Epithelial cell of proximal tubule (primary cell): Measurements from ENCODE around the gene NEK4. TPM values are rescaled to one million over a fixed set of nuclear protein-coding genes. Genes with fewer than 3 reads are reported as not detected.

ENCODE experiments used
- DNase-seq: peaks from one replicate; pipeline ENCODE4 v3.0.0-alpha.2; 2011; ENCODE audit warnings: low read depth
- H3K4me3 ChIP-seq: 2 replicates; pipeline ENCODE4 v1.5.1; 2011; ENCODE audit warnings: low read depth, mild to moderate bottlenecking, low read length
- CTCF ChIP-seq: conservative IDR thresholded peaks from 2 replicates; pipeline ENCODE4 v1.5.1; 2012; ENCODE audit warnings: low read depth, mild to moderate bottlenecking, low read length
- total RNA-seq: library from RNA; depleted of rRNA; stranded (reverse); fragments of >200 nt; gene quantifications from 2 replicates; pipeline ENCODE4 v1.2.3, GENCODE V29; 2015

Gene NEK4
- total RNA-seq, 1 donor from 2014 or later, result 13.3 TPM

DNA sequence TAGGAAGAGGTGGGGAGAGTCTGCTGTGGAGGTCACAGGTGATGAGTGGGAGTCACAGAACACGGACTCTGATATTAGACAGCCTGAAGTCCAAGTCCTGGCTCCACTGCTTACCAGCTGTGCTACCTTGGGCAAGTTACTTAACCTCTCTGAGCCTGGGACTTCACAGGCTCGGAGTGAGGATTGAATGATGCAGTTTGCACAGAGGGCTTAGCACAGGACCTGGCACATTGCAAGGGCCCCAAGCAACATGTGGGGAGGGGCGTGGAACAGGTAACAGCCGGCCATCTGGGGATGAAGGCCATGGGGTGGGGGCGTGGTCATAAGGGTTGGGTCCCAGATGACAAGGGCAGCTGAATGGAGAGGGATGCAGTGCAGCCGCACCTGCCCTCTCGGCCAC lies 19.6 kb upstream of the NEK4 start:
- no peak overlapping the region for H3K4me3 ChIP-seq
- no peak for DNase-seq
- TF ChIP-seq CTCF, result no peak

- no peak for TF ChIP-seq CTCF
- no peak for DNase-seq
These were observed 19.0 kb upstream of the NEK4 start for GRCh38 chr3:52789746-52790040.

DNA sequence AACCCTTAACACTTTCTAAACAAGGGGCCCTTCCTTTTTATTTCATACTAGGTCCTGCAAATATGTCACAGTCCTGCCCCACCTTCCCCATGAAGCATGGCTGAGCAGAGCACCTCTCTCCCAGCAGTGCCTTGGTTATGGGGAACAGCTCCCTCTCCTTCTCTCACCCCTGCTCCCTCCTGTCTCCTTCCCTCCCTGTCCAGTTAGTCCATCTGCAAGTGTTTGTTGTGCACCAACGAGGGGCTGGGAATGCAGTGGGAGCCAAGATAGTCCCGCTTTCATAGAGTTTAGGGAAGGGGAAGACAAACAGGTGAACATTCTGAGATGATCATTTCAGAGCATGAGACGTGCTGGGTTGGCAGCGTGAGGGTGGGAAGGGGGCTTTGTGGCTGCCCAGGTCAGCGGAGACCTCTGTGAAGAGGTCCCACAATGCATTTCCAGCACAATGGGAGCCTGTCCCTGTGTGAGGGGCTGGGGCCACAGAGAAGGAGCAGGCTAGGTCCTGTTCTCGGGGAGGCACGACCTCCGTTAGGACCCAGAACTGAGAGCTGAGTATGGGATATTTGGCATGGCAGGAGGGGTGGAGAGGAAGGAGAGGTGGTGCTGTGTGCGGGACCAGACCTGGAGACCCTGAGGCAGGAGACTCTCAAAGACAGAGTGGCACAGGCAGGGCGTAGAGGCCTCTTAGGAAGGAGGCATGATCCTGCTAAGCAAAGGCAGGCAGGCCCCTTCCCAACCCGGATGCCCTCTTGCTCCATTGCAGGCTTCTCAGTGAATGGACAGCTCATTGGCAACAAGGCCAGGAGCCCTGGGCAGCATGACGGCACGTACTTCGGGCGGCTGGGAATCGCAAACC lies 18.4 kb upstream of the NEK4 start:
- no peak for DNase-seq
- no peak overlapping the region for H3K4me3 ChIP-seq
- no peak for TF ChIP-seq CTCF

More at GRCh38 chr3:52789746-52790040, 19.0 kb upstream of the NEK4 start:
- H3K4me3 ChIP-seq, result no peak overlapping the region

DNA sequence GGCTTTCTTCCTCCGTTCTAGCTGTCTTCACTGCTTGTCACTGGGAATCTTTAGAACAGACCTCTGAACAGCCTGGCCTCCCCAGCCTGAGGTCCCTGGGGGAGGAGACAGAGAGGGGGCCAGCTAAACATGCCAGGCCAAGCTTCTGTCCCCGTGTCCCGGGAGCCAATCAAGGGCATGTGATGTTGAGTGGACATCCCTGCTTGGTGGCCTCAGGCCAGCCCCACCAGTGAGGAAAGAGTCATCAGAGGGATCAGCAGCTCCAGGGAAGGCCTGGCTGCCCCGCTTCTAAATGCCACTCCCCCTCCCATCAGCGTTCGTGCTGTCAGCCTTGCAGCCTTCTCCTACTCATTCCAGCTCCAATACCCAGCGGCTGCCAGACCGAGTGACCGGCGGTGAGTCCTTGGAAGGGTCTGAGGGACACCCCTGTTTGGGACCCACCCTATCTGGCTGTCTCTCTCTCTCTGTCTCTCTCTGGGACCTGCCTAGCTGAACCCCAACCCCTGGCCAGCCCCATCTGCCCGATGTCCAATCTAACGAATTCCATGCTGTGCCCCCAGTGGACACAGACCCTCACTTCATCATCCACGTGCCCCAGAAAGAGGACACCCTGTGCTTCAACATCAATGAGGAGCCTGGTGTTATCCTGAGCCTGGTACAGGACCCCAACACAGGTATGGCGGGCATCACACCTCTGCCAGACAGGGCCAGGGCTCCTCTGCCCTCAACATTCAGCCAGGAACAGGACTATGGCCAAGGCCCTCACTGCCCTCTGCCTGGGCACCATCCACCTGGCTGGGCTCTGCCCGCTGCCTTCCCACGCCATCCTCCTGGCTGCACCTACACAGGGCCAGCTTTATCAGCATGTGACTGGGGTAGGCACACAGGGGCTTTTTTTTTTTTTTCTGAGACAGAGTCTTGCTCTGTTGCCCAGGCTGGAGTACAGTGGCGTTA lies 17.2 kb upstream of the NEK4 start:
- no peak for DNase-seq
- no peak for TF ChIP-seq CTCF
- H3K4me3 ChIP-seq, result no peak overlapping the region

DNA sequence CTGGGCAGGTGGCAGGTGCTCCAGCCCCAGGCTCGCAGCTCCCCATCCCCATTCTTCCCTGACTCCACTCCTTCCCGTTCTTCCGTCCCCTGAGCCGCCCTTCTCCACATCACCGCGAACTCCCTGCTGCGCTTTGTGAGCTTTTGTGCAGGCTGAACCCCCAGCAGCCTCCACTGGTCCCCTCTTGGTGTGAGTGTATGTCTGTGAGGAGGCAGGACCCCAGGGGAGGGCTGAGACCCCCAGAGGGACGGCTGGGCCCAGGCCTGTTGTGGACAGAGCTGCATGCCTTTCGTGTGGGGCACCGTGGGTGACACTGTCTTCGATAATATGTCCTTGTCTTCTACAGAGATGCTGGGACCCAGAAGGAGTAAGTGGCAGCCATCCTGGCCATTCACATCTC lies 16.5 kb upstream of the NEK4 start:
- TF ChIP-seq CTCF, result no peak
- no peak overlapping the region for H3K4me3 ChIP-seq
- DNase-seq, result no peak

DNA sequence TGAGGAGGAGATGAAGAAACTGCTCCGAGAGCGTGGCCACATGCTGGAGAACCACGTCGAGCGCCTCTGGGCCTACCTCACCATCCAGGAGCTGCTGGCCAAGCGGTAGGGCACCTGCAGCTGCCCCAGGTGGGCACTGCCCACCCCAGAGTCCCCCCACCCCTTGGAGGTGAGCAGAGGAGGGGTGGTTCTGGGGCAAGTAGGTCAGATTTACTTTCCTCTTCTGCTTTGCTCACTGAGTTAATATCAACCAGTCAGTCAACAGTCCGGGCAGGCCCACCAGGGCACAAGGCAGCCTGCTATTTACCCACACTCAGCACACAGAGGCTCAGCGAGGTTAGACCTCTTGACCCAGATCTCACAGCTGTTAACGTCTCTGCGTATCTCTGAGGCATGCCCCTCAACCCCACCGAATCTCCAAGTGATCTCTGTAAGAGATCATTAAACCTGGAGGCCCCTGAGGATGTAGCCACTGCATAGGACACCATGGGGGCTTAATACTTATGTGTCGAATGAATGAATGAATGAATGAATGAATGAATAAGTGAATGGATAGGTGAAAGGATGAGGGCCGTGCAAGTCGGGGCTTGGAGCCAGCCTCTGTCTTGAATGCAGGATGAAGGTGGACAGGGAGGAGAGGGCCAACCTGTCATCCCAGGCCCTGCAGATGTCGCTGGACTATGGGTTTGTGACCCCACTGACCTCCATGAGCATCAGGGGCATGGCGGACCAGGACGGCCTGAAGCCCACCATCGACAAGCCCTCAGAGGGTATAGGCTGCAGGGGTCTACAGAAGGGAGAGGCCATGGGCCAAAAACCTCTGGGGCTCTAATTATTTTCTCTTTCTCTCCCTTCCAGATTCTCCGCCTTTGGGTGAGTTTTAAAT lies 15.8 kb upstream of the NEK4 start:
- no peak for DNase-seq
- TF ChIP-seq CTCF, result no peak

More for the DNA sequence above, 15.8 kb upstream of the NEK4 start:
- no peak overlapping the region for H3K4me3 ChIP-seq
